GM12878 (cell line): ENCODE data around the gene CDH1. TPM values are rescaled to one million over a fixed set of nuclear protein-coding genes. Genes with fewer than 3 reads are reported as not detected.
A peak's percentile ranks its signal among the peaks of the same experiment; 100 is the strongest.

Experiments
- ATF2 ChIP-seq: IDR thresholded peaks from 2 replicates; pipeline ENCODE4 v1.6.1; 2012; ENCODE audit warnings: low read length, inconsistent platforms
- ATF7 ChIP-seq: fragments of 450-650 bp; IDR thresholded peaks from 2 replicates; pipeline ENCODE4 v1.6.1; 2016; ENCODE audit warnings: low read depth, mild to moderate bottlenecking
- ELK1 ChIP-seq: IDR thresholded peaks from 2 replicates; pipeline ENCODE4 v1.6.1; 2012; ENCODE audit warnings: low read depth, low read length, improper control_type of control experiment
- GABPA ChIP-seq: IDR thresholded peaks from 2 replicates; pipeline ENCODE4 v1.6.1; 2014; ENCODE audit warnings: antibody characterized with exemption, low read depth, mild to moderate bottlenecking, inconsistent platforms
- HDAC2 ChIP-seq: fragments of 200-600 bp; sonication (generic); IDR thresholded peaks from 2 replicates; pipeline ENCODE4 v1.6.1; 2017
- HDAC6 ChIP-seq: fragments of 200-600 bp; sonication (generic); IDR thresholded peaks from one replicate; pipeline ENCODE4 v1.8.0; 2017; ENCODE audit warnings: antibody characterized with exemption; ENCODE audit not compliant: unreplicated experiment
- IRF3 ChIP-seq: fragments of 450-650 bp; IDR thresholded peaks from 2 replicates; pipeline ENCODE4 v1.6.1; 2014; ENCODE audit warnings: mild to moderate bottlenecking
- IRF5 ChIP-seq: fragments of 450-650 bp; IDR thresholded peaks from 2 replicates; pipeline ENCODE4 v1.6.1; 2017; ENCODE audit warnings: borderline replicate concordance
- NKRF ChIP-seq: fragments of 450-650 bp; conservative IDR thresholded peaks from 2 replicates; pipeline ENCODE4 v1.6.1; 2017; ENCODE audit warnings: mild to moderate bottlenecking, moderate library complexity
- PRDM15 ChIP-seq: fragments of 450-650 bp; formaldehyde crosslinking; IDR thresholded peaks from 2 replicates; pipeline ENCODE4 v1.4.0; 2020; ENCODE audit warnings: mild to moderate bottlenecking, moderate library complexity
- RCOR1 ChIP-seq: conservative IDR thresholded peaks from 2 replicates; pipeline ENCODE4 v1.6.1; 2012; ENCODE audit warnings: low read depth, low read length, improper control_type of control experiment
- WRNIP1 ChIP-seq: IDR thresholded peaks from 2 replicates; pipeline ENCODE4 v1.6.1; 2011; ENCODE audit warnings: low read depth, low read length, improper control_type of control experiment, borderline replicate concordance
- ZBTB40 ChIP-seq: fragments of 450-650 bp; IDR thresholded peaks from 2 replicates; pipeline ENCODE4 v1.6.1; 2016; ENCODE audit warnings: mild to moderate bottlenecking, moderate library complexity, borderline replicate concordance
- polyA plus RNA-seq, 11 experiments: library from polyadenylated mRNA; depleted of rRNA in 4 of 11; unstranded in 6 of 11; stranded (reverse) in 5 of 11; fragments of >200 nt; fragmentation: Nextera tagmentation in 4 of 11; fragmentation: Illumina TruSeq in 1 of 11; extraction: Ambion mirVana in 4 of 11; extraction: Trizol in 1 of 11; gene quantifications; 1 replicate in 1 of 11; 2 replicates in 10 of 11; pipeline versions ENCODE4 v1.2.1 to v1.2.3, GENCODE V29; 2011 to 2016; ENCODE audit warnings: inconsistent platforms in 2 of 11, missing spikeins in 2 of 11, low read depth in 1 of 11
- total RNA-seq, 4 experiments: library from RNA; depleted of rRNA in 3 of 4; stranded (reverse); fragments of >200 nt in 3 of 4; fragmentation: Illumina TruSeq in 1 of 4; extraction: Trizol in 1 of 4; gene quantifications; 2 replicates each; pipeline versions ENCODE4 v1.2.1 to v1.2.3, GENCODE V29; 2013 to 2021

The CDH1 gene
- total and polyA plus RNA-seq, 10 of the 15 experiments (the other 5 are each of a cell fraction or from before 2014, with no cell fraction given): 2.2 to 30.6 (median 17.7) TPM

- peak; percentile 58; the same call in 1 of the 2 replicates for TF ChIP-seq NKRF
- TF ChIP-seq PRDM15 (CRISPR knock-in tag): no peak
- TF ChIP-seq HDAC2: no peak
- no peak for TF ChIP-seq ATF2
- no peak for TF ChIP-seq WRNIP1
- TF ChIP-seq ZBTB40: peak; percentile 78; the same call in 1 of the 2 replicates
- TF ChIP-seq ATF7: no peak
- TF ChIP-seq ELK1: 0 out of 2 replicates have a peak, but pooled peaks have one; percentile 35
- no peak for TF ChIP-seq IRF3
- TF ChIP-seq RCOR1: no peak
- TF ChIP-seq IRF5: no peak
- no peak for TF ChIP-seq HDAC6
- TF ChIP-seq GABPA: peak; percentile 57; the same call in 1 of the 2 replicates
Measured at GRCh38 chr16:68843482-68844210, 106.6 kb downstream of the CDH1 start, which contains the start of gene TANGO6 (continued).
